K562 (cell line): Measurements from ENCODE around the gene MMP7. TPM values are rescaled to one million over a fixed set of nuclear protein-coding genes. Genes with fewer than 3 reads are reported as not detected.
A peak's percentile ranks its signal among the peaks of the same experiment; 100 is the strongest.

Source experiments
- CHD4 ChIP-seq: fragments of 200-600 bp; sonication (generic); IDR thresholded peaks from 3 replicates; pipeline ENCODE4 v1.6.1; 2012; ENCODE audit warnings: low read depth, mild to moderate bottlenecking, mixed read lengths, low read length, inconsistent platforms; ENCODE audit not compliant: insufficient read depth, insufficient replicate concordance, poor library complexity, severe bottlenecking
- CTCF ChIP-seq, 3 experiments: IDR thresholded peaks in 2 of 3; conservative IDR thresholded peaks in 1 of 3; 2 replicates each; pipeline ENCODE4 v1.5.1; 2011 to 2012; ENCODE audit warnings: low read length in 3 of 3, mild to moderate bottlenecking in 3 of 3, control low read depth in 2 of 3, improper control_type of control experiment in 1 of 3, inconsistent platforms in 1 of 3, low read depth in 1 of 3, mixed read lengths in 1 of 3, moderate library complexity in 1 of 3; ENCODE audit not compliant: insufficient read depth in 2 of 3
- ETV1 ChIP-seq: fragments of 450-650 bp; conservative IDR thresholded peaks from 2 replicates; pipeline ENCODE4 v1.6.1; 2016; ENCODE audit warnings: missing genetic modification characterization, control low read depth, low read depth, missing compliant biosample characterization
- FOXJ3 ChIP-seq: sonication (generic); formaldehyde crosslinking; IDR thresholded peaks from 2 replicates; pipeline ENCODE4 v1.4.0; 2020; ENCODE audit warnings: mild to moderate bottlenecking, missing genetic modification reagents
- LCOR ChIP-seq: sonication (generic); formaldehyde crosslinking; IDR thresholded peaks from 2 replicates; pipeline ENCODE4 v1.8.0; 2022; ENCODE audit warnings: mild to moderate bottlenecking, missing genetic modification reagents
- MAFK ChIP-seq: IDR thresholded peaks from 2 replicates; pipeline ENCODE4 v1.6.1; 2011; ENCODE audit warnings: low read length, improper control_type of control experiment
- MNT ChIP-seq, 2 experiments: fragments of 450-650 bp; conservative IDR thresholded peaks; 2 replicates each; pipeline ENCODE4 v1.6.1; 2017; ENCODE audit warnings: mild to moderate bottlenecking in 2 of 2, moderate library complexity in 2 of 2
- NR2F6 ChIP-seq: fragments of 450-650 bp; formaldehyde crosslinking; IDR thresholded peaks from 2 replicates; pipeline ENCODE4 v1.4.0; 2020; ENCODE audit warnings: mild to moderate bottlenecking
- SIN3A ChIP-seq, 2 experiments: fragments of 150-350 bp in 1 of 2; IDR thresholded peaks; 2 replicates each; pipeline ENCODE4 v1.6.1; 2011 to 2016; ENCODE audit warnings: borderline replicate concordance in 2 of 2, low read depth in 2 of 2, low read length in 2 of 2, mild to moderate bottlenecking in 2 of 2, moderate library complexity in 2 of 2; ENCODE audit not compliant: control insufficient read depth in 1 of 2
- SP1 ChIP-seq: sonication (generic); formaldehyde crosslinking; IDR thresholded peaks from 2 replicates; pipeline ENCODE4 v1.8.1; 2022; ENCODE audit warnings: mild to moderate bottlenecking, missing genetic modification reagents
- TBP ChIP-seq: optimal IDR thresholded peaks from 2 replicates; pipeline ENCODE3; 2011; ENCODE audit warnings: low read depth, low read length, improper control_type of control experiment
- ZBTB11 ChIP-seq, 3 experiments: fragments of 200-800 bp in 1 of 3; fragments of 250-450 bp in 1 of 3; fragments of 450-650 bp in 1 of 3; sonication (Bioruptor Pico) in 1 of 3; sonication (Bioruptor generic) in 1 of 3; formaldehyde crosslinking in 1 of 3; IDR thresholded peaks; 2 replicates each; pipeline versions ENCODE4 v1.6.1 to v1.8.0; 2016 to 2022; ENCODE audit warnings: mild to moderate bottlenecking in 2 of 3, missing genetic modification characterization in 2 of 3, missing compliant biosample characterization in 1 of 3, moderate library complexity in 1 of 3
- ZC3H8 ChIP-seq: fragments of 450-650 bp; IDR thresholded peaks from 2 replicates; pipeline ENCODE4 v1.6.1; 2017
- ZNF146 ChIP-seq: IDR thresholded peaks from one replicate; pipeline ENCODE4 v1.6.1; 2018; ENCODE audit warnings: missing compliant biosample characterization; ENCODE audit not compliant: unreplicated experiment
- ZNF695 ChIP-seq: fragments of 450-650 bp; formaldehyde crosslinking; IDR thresholded peaks from 2 replicates; pipeline ENCODE4 v1.4.0; 2020; ENCODE audit warnings: mild to moderate bottlenecking, moderate library complexity
- ZNF75A ChIP-seq: fragments of 450-650 bp; formaldehyde crosslinking; IDR thresholded peaks from 2 replicates; pipeline ENCODE4 v1.4.0; 2020; ENCODE audit warnings: mild to moderate bottlenecking
- polyA plus RNA-seq, 8 experiments: library from polyadenylated mRNA; depleted of rRNA in 4 of 8; stranded (reverse) in 5 of 8; unstranded in 3 of 8; fragments of >200 nt; fragmentation: Nextera tagmentation in 2 of 8; fragmentation: Illumina TruSeq in 1 of 8; extraction: Ambion mirVana in 2 of 8; extraction: Trizol in 1 of 8; gene quantifications; 2 replicates each; pipeline versions ENCODE4 v1.2.1 to v1.2.3, GENCODE V29; 2011 to 2014; ENCODE audit warnings: inconsistent platforms in 1 of 8, missing spikeins in 1 of 8
- total RNA-seq, 7 experiments: library from RNA; depleted of rRNA in 6 of 7; stranded (reverse); fragments of >200 nt in 6 of 7; fragmentation: Illumina TruSeq in 2 of 7; extraction: Trizol in 2 of 7; gene quantifications; 2 replicates each; pipeline versions ENCODE4 v1.2.1 to v1.2.3, GENCODE V29; 2011 to 2021; ENCODE audit warnings: low replicate concordance in 1 of 7

The MMP7 gene
- total and polyA plus RNA-seq, 9 of the 15 experiments (the other 6 are each of a cell fraction or from before 2014, with no cell fraction given) = 0.13 TPM; not detected in 8

- TF ChIP-seq ZBTB11 (CRISPR knock-in tag; IDR thresholded peaks at IDR 0.05) (peak in 1 of 3 experiments; percentile 65; a peak in 1 of 6 replicates), SP1 (CRISPR knock-in tag) (no peak), SIN3A (IDR thresholded peaks at IDR 0.05; ENCODE audit: borderline replicate concordance in 2 of 2, control insufficient read depth in 1 of 2, low read depth in 2 of 2, low read length in 2 of 2) (no peak), MNT (conservative IDR thresholded peaks at IDR 0.05) (no peak), CTCF (IDR thresholded peaks at IDR 0.05 in 2 of 3, conservative IDR thresholded peaks at IDR 0.05 in 1 of 3; ENCODE audit: insufficient read depth in 2 of 3, low read depth in 1 of 3, low read length in 3 of 3) (no peak), MAFK (0 out of 2 replicates have a peak, but pooled peaks have one; percentile 34), ZNF695 (CRISPR knock-in tag) (no peak), ZC3H8 (no peak), LCOR (CRISPR knock-in tag) (no peak), FOXJ3 (CRISPR knock-in tag) (no peak), ZNF75A (CRISPR knock-in tag) (0 out of 2 replicates have a peak, but pooled peaks have one; percentile 32), ZNF146 (no peak), CHD4 (no peak), NR2F6 (CRISPR knock-in tag) (no peak), TBP (peak; percentile 27), ETV1 (tag) (peak; percentile 45)
- TF ChIP-seq, all 486 proteins: peak for 21
Measured at GRCh38 chr11:102476812-102477211, 53.7 kb downstream of the MMP7 start (continued).
